ENCODE measurements around the gene CALHM6.

The CALHM6 gene

GRCh38 chr6:116461331-116461931 is at the start of gene CALHM6:
Gene CALHM6, plus strand, starts transcription at chr6:116461375. Its CDS starts 555 bp downstream, at chr6:116461930.
- no peak for DNase-seq

GRCh38 chr6:116412270-116412669 is 48.9 kb upstream of the CALHM6 start:
- no peak for DNase-seq

- no peak for DNase-seq
These were observed 47.8 kb upstream of the CALHM6 start for GRCh38 chr6:116413357-116413756.

- no peak for DNase-seq
These were observed 43.5 kb upstream of the CALHM6 start for GRCh38 chr6:116417661-116418060.

- no peak for DNase-seq
These were observed 41.9 kb upstream of the CALHM6 start for GRCh38 chr6:116419069-116419786.

- no peak for DNase-seq
These were observed 40.8 kb upstream of the CALHM6 start for GRCh38 chr6:116420341-116420740.

GRCh38 chr6:116422238-116422637 is 38.9 kb upstream of the CALHM6 start:
- DNase-seq, result no peak

GRCh38 chr6:116424001-116424400 is 37.2 kb upstream of the CALHM6 start:
- DNase-seq, result no peak

GRCh38 chr6:116426551-116426950 is 34.6 kb upstream of the CALHM6 start:
- DNase-seq, result no peak

- no peak for DNase-seq
These were observed 32.1 kb upstream of the CALHM6 start for GRCh38 chr6:116429111-116429510.

- DNase-seq, result no peak
These were observed 30.3 kb upstream of the CALHM6 start for GRCh38 chr6:116430860-116431259.

- no peak for DNase-seq
These were observed 29.1 kb upstream of the CALHM6 start for GRCh38 chr6:116431964-116432595.

- no peak for DNase-seq
These were observed 27.9 kb upstream of the CALHM6 start for GRCh38 chr6:116433206-116433712.

- no peak for DNase-seq
These were observed 27.0 kb upstream of the CALHM6 start for GRCh38 chr6:116434056-116434725.

- no peak for DNase-seq
These were observed 24.6 kb upstream of the CALHM6 start for GRCh38 chr6:116436586-116436985.

- no peak for DNase-seq
These were observed 23.5 kb upstream of the CALHM6 start for GRCh38 chr6:116437656-116438055.

GRCh38 chr6:116438590-116439448 is 22.4 kb upstream of the CALHM6 start:
- DNase-seq, result no peak

GRCh38 chr6:116439522-116440051 is 21.6 kb upstream of the CALHM6 start:
- no peak for DNase-seq

- DNase-seq, result no peak
These were observed 18.1 kb upstream of the CALHM6 start for GRCh38 chr6:116443105-116443504.

- DNase-seq, result no peak
These were observed 17.1 kb upstream of the CALHM6 start for GRCh38 chr6:116444092-116444491.

GRCh38 chr6:116444575-116444974 is 16.6 kb upstream of the CALHM6 start:
- DNase-seq, result no peak

GRCh38 chr6:116445102-116445501 is 16.1 kb upstream of the CALHM6 start:
- DNase-seq, result no peak
